HG03521 (cell line): ENCODE results near the gene PDXDC1.
"Not testable (repeated sequence)": the region's sequence is repeated elsewhere in the genome, so short reads cannot be mapped to it uniquely, and the experiment has no call there.

Source experiments
- ATAC-seq: cut with Tn5 transposase; IDR thresholded peaks from one replicate; pipeline ENCODE4 v1.9.1; 2021; ENCODE audit warnings: mild to moderate bottlenecking, moderate library complexity; ENCODE audit not compliant: unreplicated experiment

Gene PDXDC1

DNA sequence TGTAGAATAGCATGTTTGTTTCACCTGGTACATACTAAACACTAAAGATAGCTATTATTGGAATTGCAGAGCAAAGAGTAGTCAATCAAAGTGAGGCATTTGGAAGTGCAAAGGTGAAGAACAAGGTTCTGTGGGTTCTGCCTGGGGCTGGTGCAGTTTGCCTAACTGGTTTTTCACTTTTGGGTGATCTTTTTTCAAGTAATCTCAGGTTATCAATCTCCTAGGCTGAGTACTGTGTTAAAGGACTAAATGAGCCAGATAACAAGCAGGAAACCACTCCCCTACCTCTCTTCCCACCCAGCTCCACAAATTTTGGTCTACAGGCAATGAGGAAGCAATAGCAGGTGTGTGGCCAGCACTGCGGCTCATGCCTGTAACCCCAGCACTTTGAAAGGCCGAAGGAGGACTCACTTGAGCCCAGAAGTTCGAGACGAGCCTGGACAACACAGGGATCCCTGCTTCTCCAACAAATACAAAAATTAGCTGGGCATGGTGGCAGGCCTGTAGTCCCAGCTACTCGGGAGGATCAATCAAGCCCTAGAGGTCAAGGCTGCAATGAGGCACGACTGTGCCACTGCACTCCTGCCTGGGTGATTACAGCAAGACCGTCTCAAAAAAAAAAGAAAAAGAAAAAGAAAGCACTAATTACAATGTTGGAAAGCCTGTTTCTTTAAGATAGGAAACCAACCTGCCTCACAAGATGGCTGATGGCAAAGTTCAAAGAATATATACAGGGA is 83.0 kb downstream of the PDXDC1 start:
- no peak for ATAC-seq

- ATAC-seq = no peak
Measured at GRCh38 chr16:15059324-15059723, 84.5 kb downstream of the PDXDC1 start.

GRCh38 chr16:15062085-15062810 is 87.4 kb downstream of the PDXDC1 start:
- not testable (repeated sequence) for ATAC-seq

- ATAC-seq = not testable (repeated sequence)
Measured at GRCh38 chr16:15065961-15066360, 91.1 kb downstream of the PDXDC1 start.

DNA sequence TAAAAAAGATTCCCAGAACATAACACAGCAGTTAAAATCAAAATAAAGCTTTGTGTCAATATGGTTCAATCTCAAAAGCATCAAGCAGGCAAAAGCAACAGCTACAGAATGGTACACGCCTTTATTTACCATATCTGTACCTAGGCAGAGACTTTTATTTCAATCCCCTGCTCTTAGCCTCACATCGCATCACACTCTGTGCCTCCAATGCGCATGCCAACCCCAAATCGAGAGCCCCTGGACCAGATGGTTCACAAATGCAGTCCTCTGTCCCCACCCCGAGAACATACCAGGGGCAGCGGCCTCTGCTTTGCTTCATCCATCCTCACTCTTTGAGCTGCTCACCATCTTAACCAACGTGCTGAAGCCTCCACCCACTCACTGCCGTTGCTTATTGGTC is 91.9 kb downstream of the PDXDC1 start:
- ATAC-seq = not testable (repeated sequence)

DNA sequence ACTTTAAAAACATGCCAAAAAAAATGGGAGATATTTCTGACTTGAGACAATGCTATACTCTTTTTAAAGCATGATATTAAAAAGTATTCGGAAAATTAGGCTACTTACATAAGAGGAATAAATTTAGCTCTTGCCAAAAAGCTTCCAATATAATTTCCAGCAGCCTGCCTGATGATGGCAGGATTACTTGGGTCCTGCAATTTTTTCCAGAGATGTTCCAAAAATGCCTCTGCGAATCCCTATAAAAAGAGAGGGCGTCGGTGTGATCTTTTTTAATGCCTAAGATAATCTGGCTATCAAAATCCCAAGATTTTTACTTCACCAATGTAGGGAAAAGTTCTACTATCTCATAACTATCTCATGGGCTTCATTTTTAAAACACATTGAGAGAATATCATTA is 96.2 kb downstream of the PDXDC1 start:
- ATAC-seq = not testable (repeated sequence)

- ATAC-seq = not testable (repeated sequence)
Measured at GRCh38 chr16:15071916-15072769, 97.3 kb downstream of the PDXDC1 start.

DNA sequence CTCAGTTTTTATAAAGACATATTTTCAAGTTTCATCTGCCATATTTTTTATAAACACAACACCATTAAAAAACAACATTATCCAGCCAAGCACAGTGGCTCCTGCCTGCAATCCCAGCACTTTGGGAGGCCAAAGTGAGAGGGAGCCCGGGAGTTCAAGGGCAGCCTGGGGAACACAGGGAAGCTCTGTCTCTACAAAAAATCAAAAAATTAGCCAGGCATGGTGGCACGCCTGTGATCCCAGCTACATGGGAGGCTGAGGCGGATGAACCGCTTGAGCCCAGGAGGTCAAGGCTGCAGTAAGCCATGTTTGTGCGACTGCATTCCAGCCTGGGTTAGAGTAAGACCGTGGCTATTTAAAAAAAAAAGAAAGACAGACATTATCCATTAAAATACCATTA is 98.3 kb downstream of the PDXDC1 start:
- no peak for ATAC-seq

DNA sequence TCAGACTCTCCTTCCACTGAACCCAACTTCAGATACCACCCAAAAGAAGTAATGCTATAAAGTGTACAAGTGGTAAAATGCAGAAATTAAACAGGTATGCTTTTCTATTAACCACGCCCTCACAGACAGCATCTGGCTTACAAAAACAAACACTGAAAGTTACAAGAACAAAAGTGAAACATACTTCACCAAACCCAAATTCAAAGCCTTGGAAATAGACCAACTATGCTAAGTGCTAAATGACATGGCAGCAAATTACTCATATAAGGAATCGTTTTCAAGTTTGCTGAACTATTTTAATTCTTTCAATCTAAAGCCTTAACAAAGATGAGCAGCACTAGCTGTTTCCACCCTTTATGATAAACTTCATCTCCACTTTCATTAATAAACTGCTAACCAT is 101.3 kb downstream of the PDXDC1 start:
- not testable (repeated sequence) for ATAC-seq

GRCh38 chr16:15080883-15081282 is 106.1 kb downstream of the PDXDC1 start:
- ATAC-seq = not testable (repeated sequence)

DNA sequence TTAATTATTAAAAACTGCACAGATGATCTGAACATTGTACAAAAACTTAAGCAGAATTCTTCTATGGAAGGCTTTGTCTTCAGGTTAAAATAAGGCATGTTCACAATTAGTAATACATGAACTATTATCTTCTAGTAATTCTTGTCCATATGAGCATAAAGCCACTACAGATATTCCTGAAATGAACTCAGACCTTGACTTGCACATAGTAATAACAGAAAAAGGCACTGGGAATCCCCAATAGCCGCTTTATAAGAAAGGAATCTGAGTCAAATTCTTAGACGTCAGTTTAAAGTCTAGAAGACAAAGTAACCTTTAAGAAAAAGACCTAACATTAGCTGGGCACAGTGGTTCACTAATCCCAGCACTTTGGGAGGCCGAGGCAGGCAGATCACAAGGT is 108.0 kb downstream of the PDXDC1 start:
- ATAC-seq = not testable (repeated sequence)

- ATAC-seq = not testable (repeated sequence)
Measured at GRCh38 chr16:15090663-15091269, 115.9 kb downstream of the PDXDC1 start.

DNA sequence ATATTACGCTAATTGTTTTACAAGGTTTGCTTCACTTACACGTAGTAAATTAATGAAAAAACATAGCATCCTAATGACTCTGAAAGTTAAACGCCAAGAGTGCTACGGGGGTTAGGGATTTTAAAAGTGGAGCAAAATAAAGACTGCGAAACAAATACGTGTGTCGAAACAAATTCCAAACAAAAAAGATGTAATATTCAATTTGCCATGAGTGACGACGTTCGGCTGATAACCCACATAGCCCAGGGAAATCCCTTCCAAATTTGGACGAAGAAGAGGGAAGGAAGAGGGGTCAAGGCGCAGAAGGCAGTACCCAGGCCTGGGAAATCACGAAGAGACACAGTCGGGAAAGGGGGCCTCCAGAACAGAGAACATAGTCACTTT is 118.7 kb downstream of the PDXDC1 start:
- ATAC-seq = not testable (repeated sequence)

GRCh38 chr16:15093955-15094827 is 119.4 kb downstream of the PDXDC1 start, which contains the start of gene RRN3:
Gene RRN3, minus strand, starts transcription at chr16:15094272. Its CDS starts 39 bp downstream, at chr16:15094233.
- peak; percentile 98 for ATAC-seq

GRCh38 chr16:15096583-15096972 is 121.8 kb downstream of the PDXDC1 start:
- not testable (repeated sequence) for ATAC-seq

DNA sequence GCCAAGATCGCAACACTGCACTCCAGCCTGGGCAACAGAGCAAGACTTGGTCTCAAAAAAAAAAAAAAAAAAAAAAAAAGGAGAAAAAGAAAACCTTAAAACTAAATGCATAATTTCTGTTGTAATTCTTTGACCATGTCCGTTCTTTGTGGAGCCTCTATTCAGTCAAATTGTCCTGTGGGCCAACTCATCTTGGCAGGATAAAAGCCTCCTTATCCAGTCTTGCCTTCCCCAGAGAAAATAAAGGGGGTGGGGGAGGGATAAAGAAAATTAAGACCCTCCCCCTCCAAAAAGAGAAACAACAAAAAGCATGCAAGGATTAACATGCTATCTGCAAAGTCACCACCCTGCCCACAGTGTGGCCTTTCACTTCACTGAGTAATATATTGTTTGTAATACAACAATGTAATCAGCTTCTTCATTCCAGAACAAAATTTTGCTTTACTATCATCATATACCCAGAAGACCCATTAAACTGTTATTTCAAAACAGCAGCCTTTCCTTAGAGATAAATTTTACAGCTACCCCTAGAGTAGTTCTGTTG is 124.6 kb downstream of the PDXDC1 start:
- not testable (repeated sequence) for ATAC-seq

GRCh38 chr16:15100372-15100987 is 125.7 kb downstream of the PDXDC1 start:
- ATAC-seq = not testable (repeated sequence)

- not testable (repeated sequence) for ATAC-seq
Measured at GRCh38 chr16:15127641-15128425, 153.0 kb downstream of the PDXDC1 start.
